ENCODE results near the gene APOBEC3G. TPM values are rescaled to one million over a fixed set of nuclear protein-coding genes. Genes with fewer than 3 reads are reported as not detected.

APOBEC3G gene
- total RNA-seq, 1 experiment from 2014 or later = 1.2 TPM

GRCh38 chr22:39120983-39121382, 43.9 kb downstream of the APOBEC3G start:
- no peak for DNase-seq (ENCODE audit: extremely low read depth, low read depth)

DNA sequence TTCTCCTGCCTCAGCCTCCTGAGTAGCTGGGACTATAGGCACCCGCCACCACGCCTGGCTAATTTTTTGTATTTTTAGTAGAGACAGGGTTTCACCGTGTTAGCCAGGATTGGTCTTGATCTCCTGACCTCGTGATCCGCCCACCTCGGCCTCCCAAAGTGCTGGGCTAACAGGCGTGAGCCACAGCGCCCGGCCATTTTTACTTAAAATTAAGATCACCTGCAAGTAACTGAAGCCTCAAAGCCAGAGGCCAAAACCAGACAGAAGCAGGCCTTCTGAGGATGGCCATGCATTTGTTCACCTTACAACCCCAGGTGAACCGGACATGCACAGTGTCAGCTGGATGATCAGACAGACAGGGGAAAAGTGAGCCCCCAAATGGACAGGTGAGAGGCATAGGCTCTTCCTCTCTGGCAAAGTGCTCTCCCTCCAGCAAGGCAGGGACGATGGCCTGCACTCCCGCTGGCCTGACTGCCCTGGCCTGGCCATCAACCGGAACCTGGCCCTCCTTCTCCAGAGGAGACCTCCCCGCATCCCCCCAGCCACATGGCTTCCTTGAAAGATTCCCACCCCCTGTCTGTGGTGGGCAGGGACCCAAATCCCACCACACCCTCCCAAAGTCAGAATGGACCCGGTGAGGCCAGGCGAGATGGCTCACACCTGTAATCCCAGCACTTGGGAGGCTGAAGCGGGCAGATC, 45.8 kb downstream of the APOBEC3G start:
- no peak for DNase-seq (ENCODE audit: extremely low read depth, low read depth)

- no peak for DNase-seq (ENCODE audit: extremely low read depth, low read depth)
These were observed 46.9 kb downstream of the APOBEC3G start for GRCh38 chr22:39123751-39124581.

- DNase-seq (ENCODE audit: extremely low read depth, low read depth) = no peak
These were observed 48.5 kb downstream of the APOBEC3G start for GRCh38 chr22:39125622-39126021.

DNA sequence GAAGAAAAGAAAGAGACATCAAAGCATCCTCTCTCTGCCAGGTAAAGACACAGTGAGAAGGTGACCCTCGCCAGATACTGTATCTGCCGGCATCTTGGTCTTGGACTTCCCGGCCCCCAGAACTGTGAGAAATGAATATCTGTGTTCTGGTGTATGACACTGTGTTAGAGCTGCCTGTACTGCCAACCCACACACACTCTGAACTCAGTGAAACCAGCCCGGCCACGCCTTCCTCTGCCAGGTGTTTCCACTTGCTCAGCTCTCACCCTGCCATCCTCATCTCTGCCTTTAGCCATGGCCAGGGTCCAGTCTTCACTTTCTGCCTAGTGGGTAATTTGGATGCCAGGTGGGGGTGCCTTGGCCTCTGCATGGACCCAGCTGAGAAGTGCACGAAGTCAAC, 51.4 kb downstream of the APOBEC3G start:
- no peak for DNase-seq (ENCODE audit: extremely low read depth, low read depth)

GRCh38 chr22:39129081-39129480, 52.0 kb downstream of the APOBEC3G start:
- DNase-seq (ENCODE audit: extremely low read depth, low read depth) = no peak

DNA sequence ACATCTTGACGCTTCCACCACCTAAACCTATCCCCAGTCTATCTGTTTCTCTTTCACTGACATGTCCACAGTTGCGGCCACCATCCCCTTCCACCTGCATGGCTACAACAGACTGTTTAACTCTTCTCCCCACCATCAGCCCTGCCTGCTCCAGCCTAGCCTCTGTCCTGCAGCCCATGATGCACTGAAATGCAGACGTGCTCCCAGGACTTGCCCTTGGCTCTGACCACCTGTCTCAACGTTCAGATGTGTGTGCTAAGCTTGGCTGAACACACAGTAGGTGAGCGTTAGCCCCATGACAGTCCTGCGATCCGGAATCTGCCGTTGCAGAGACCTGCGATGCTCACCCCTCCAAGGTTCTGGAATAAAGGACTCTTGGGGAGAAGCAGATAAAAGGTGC, 52.7 kb downstream of the APOBEC3G start:
- DNase-seq (ENCODE audit: extremely low read depth, low read depth) = no peak

- DNase-seq (ENCODE audit: extremely low read depth, low read depth) = no peak
These were observed 53.2 kb downstream of the APOBEC3G start for GRCh38 chr22:39130152-39130704.

DNA sequence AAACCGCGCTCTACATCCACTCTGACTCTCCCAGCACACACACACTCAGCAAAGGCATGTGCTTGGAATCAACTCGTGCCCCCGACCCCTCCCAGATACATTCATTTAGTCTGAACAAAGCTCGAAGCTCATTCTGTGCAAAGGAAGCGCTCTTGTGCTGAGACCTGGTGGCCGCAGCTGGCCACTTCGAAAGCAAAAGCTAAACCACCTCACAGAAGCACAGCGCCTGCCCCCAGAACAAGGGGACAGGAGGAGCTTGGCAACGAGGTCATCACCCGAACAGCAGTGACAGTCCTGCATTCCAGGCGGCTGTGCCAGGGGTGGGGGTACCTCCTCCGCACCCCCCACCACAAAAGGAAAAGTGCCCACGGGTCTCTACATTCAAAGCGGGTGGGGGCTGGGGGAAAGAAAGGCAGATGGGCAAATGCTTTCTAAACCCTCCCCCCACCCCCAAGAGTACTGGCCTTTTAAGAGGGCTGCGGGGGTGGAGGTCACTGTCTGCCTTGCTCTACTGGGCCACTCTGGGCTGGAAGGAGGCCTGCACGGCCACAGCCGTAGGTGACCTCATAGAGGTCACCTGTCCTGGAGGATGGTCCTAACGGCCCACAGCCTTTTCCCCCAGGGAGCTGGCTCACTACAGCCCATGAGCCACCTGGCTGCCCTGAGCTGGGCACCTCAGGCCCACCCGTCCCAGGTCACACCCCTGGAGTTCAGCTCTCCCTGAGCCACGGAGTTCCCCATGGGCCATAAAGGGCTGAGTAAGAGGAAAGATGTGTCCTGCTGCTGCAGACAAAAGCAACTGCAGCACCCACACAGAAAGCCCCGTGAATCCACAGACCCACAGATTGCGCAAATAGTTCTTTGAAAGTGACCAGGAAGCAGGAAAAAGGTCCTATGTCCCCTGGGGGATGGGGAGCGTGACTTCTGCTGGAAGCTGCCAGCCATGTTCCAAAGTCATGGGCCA, 54.1 kb downstream of the APOBEC3G start:
- DNase-seq (ENCODE audit: extremely low read depth, low read depth) = no peak

DNA sequence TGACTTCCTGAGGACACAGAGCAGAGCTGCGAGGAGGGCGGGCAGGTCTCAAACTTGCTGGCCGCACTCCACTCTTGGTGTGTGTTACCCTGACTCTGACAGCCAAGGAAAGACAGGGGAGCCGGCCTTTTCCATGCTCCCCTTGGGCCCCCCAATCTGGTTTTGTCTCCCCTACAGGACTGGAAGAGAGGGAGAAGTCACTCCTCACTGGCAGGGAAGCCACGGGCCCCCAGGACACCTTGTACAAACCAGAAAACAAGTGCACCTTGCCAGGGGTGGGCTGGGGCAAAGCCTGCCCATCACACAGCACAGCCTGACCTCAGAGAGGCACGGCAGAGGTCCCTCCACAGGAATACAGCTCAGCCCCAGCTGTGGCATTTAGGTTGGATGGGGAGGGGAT, 55.2 kb downstream of the APOBEC3G start:
- no peak for DNase-seq (ENCODE audit: extremely low read depth, low read depth)

- DNase-seq (ENCODE audit: extremely low read depth, low read depth) = no peak
These were observed 55.9 kb downstream of the APOBEC3G start for GRCh38 chr22:39132871-39133524.

DNA sequence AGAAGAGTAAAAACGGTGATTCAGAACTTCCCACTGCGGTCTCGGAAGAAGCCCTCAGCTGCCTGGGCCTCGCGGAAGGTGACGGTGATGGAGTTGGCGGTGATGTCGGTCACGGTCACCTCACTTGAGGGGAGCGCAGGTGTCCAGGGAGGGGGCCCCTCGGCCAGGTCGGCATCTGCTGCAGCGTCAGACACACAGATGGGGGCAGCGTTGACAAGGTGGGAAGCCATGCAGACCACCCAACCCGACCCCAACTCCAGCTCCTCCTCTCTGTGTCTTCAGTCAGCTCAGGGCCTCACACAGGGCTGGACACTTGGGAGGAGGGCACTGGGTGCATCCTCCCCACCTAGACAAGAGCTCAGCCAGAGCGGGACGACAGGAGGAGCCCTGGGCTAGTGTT, 56.8 kb downstream of the APOBEC3G start:
- DNase-seq (ENCODE audit: extremely low read depth, low read depth) = no peak

GRCh38 chr22:39134366-39135091, 57.5 kb downstream of the APOBEC3G start:
- no peak for DNase-seq (ENCODE audit: extremely low read depth, low read depth)

DNA sequence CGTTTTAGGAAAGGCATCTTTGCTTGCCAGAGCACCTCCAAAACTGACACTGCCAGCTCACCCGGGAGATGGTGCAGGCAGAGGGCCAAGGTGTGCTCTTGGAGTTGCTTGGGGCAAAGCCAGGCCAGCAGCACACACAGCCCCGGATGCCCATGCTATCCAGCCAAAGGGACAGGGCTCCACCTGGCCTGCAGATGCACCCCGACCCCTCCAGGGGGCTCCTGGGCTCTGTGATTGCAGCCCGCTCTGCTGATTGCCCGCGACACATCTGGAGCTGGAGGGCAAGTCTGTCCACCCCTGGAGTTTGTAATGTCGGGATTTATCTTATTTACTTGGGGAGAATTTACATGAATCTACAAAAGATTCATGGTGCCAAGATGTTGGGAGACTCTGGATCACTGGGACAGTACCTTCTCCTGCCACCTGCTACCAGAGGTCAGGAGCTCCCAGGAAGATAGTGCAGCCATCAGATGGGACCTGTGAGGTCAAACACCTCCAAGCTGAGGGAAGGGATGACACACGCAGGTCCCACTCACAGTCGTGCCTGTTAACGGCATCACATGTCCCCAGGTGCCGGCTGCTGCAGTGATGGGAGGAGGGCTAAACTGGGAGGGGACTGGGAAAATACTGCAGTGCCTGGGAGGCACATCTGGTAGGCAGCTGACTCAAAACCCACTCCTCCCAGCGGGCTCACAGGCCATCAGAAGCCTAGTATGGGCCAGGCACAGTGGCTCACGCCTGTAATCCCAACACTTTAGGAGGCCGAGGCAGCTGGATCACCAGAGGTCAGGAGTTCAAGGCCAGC, 58.2 kb downstream of the APOBEC3G start:
- DNase-seq (ENCODE audit: extremely low read depth, low read depth) = no peak

- DNase-seq (ENCODE audit: extremely low read depth, low read depth) = no peak
These were observed 59.2 kb downstream of the APOBEC3G start for GRCh38 chr22:39136317-39136716.
